Mesodermal cell (in vitro differentiated cells): Measurements from ENCODE around the gene FAM234B. TPM values are rescaled to one million over a fixed set of nuclear protein-coding genes. Genes with fewer than 3 reads are reported as not detected.

ENCODE experiments used
- H3K27ac ChIP-seq: 2 replicates; pipeline ENCODE4 v1.7.0; 2013; ENCODE audit warnings: mild to moderate bottlenecking, low read depth, low read length, moderate library complexity; ENCODE audit not compliant: severe bottlenecking
- H3K36me3 ChIP-seq: 2 replicates; pipeline ENCODE4 v1.7.1; 2013; ENCODE audit warnings: mild to moderate bottlenecking, low read length, moderate library complexity; ENCODE audit not compliant: control insufficient read depth, insufficient read depth
- H3K4me1 ChIP-seq: one replicate; pipeline ENCODE4 v1.7.1; 2013; ENCODE audit warnings: mild to moderate bottlenecking, low read length; ENCODE audit not compliant: insufficient read depth, control insufficient read depth, poor library complexity, severe bottlenecking
- H3K4me3 ChIP-seq: 2 replicates; pipeline ENCODE4 v1.7.0; 2013; ENCODE audit warnings: low read length, control low read depth, mild to moderate bottlenecking; ENCODE audit not compliant: insufficient read depth, poor library complexity, severe bottlenecking; ENCODE audit errors: extremely low read depth
- H3K9me3 ChIP-seq: 2 replicates; pipeline ENCODE4 v1.7.1; 2013; ENCODE audit warnings: mild to moderate bottlenecking, low read length, moderate library complexity; ENCODE audit not compliant: control insufficient read depth
- WGBS, 2 experiments: methylation state at CpG; one replicate each; pipeline ENCODE4 v1.1.5; 2013; ENCODE audit warnings: missing lambda C conversion rate in 2 of 2; ENCODE audit not compliant: insufficient coverage in 2 of 2; 5-methylcytosine and 5-hydroxymethylcytosine counted together
- polyA plus RNA-seq, 2 experiments: library from polyadenylated mRNA; stranded (reverse); fragments of 50-300 nt; gene quantifications; one replicate each; pipeline ENCODE4 v1.2.3, GENCODE V29; 2013

The FAM234B gene
- polyA plus RNA-seq (2013, experiment 1 of 2) = 10.6 TPM
- polyA plus RNA-seq (2013, experiment 2 of 2) = 9.3 TPM

- no peaks in the 10 kb centered on the region for H3K36me3 ChIP-seq
- 3 to 4% methylated on average over 56 to 59 of the region's 74 CpGs for WGBS, 2 experiments
- H3K27ac ChIP-seq = no peak within 1 kb of the TSS
- peaks cover 3% of the 10 kb centered on the region for H3K4me1 ChIP-seq
- no peaks in the 10 kb centered on the region for H3K9me3 ChIP-seq
- H3K4me3 ChIP-seq = peak within 1 kb of the TSS; percentile 76
Measured at GRCh38 chr12:13044002-13044905, at the start of gene FAM234B. FAM234B (plus strand) TSS chr12:13044381; CDS start chr12:13044404, 23 bp downstream.

- Histone ChIP-seq H3K27ac (no peak overlapping the region), H3K9me3 (no peaks in the 10 kb centered on the region), H3K4me3 (no peak overlapping the region), H3K36me3 (no peaks in the 10 kb centered on the region), H3K4me1 (peaks cover 5% of the 10 kb centered on the region)
- no CpG with 5 or more reads among the region's 3 CpGs for WGBS, 2 experiments
Measured at GRCh38 chr12:12995088-12995487, 49.1 kb upstream of the FAM234B start.

GRCh38 chr12:12996209-12996608 lies 48.0 kb upstream of the FAM234B start:
- Histone ChIP-seq H3K4me3 (no peak overlapping the region), H3K4me1 (peaks cover 5% of the 10 kb centered on the region)
- 86 to 97% methylated on average over 2 to 3 of the region's 3 CpGs for WGBS, 2 experiments

GRCh38 chr12:12997156-12997555 lies 47.0 kb upstream of the FAM234B start:
- Histone ChIP-seq H3K36me3 (no peaks in the 10 kb centered on the region), H3K9me3 (no peaks in the 10 kb centered on the region), H3K4me3 (no peak overlapping the region), H3K4me1 (peaks cover 5% of the 10 kb centered on the region), H3K27ac (peak overlapping the region; percentile 26)
- WGBS, 2 experiments = 80 to 100% methylated on average over 1 to 2 of the region's 3 CpGs

More at GRCh38 chr12:12996209-12996608, 48.0 kb upstream of the FAM234B start:
- Histone ChIP-seq H3K36me3 (no peaks in the 10 kb centered on the region), H3K9me3 (no peaks in the 10 kb centered on the region), H3K27ac (no peak overlapping the region)

GRCh38 chr12:12997734-12998133 lies 46.4 kb upstream of the FAM234B start:
- Histone ChIP-seq H3K4me1 (peaks cover 3% of the 10 kb centered on the region), H3K27ac (no peak overlapping the region), H3K9me3 (no peaks in the 10 kb centered on the region), H3K36me3 (no peaks in the 10 kb centered on the region), H3K4me3 (no peak overlapping the region)
- 67% methylated on average over 1 of the region's 2 CpGs; no CpG with 5 or more reads in 1 of the 2 experiments for WGBS, 2 experiments

- Histone ChIP-seq H3K4me3 (no peak overlapping the region), H3K4me1 (peaks cover 3% of the 10 kb centered on the region), H3K9me3 (no peaks in the 10 kb centered on the region), H3K27ac (no peak overlapping the region), H3K36me3 (no peaks in the 10 kb centered on the region)
- WGBS, 2 experiments = 90 to 94% methylated on average over 2 to 4 of the region's 4 CpGs
Measured at GRCh38 chr12:12998248-12998647, 45.9 kb upstream of the FAM234B start.

- no peaks in the 10 kb centered on the region for H3K9me3 ChIP-seq
Measured at GRCh38 chr12:12999271-12999958, 44.8 kb upstream of the FAM234B start.

GRCh38 chr12:12999959-13000615 lies 44.1 kb upstream of the FAM234B start, which contains the start of gene HEBP1:
HEBP1 (minus strand) TSS chr12:13000265; CDS start chr12:13000114, 151 bp downstream.
- 0 to 1% methylated on average over 35 to 57 of the region's 69 CpGs for WGBS, 2 experiments
- Histone ChIP-seq H3K27ac (peak within 1 kb of the TSS; percentile 63), H3K9me3 (no peaks in the 10 kb centered on the region), H3K36me3 (no peaks in the 10 kb centered on the region), H3K4me1 (peaks cover 3% of the 10 kb centered on the region), H3K4me3 (peak within 1 kb of the TSS; percentile 72)

More at GRCh38 chr12:12999271-12999958, 44.8 kb upstream of the FAM234B start:
- Histone ChIP-seq H3K36me3 (no peaks in the 10 kb centered on the region), H3K27ac (no peak overlapping the region), H3K4me1 (peaks cover 3% of the 10 kb centered on the region), H3K4me3 (peak overlapping the region; percentile 72)
- 39 to 60% methylated on average over 14 to 15 of the region's 22 CpGs for WGBS, 2 experiments

- peak overlapping the region; percentile 63 for H3K27ac ChIP-seq
- whole genome bisulfite sequencing, 2 experiments = 1% methylated on average over 15 to 16 of the region's 16 CpGs
- peaks cover 3% of the 10 kb centered on the region for H3K4me1 ChIP-seq
- no peaks in the 10 kb centered on the region for H3K9me3 ChIP-seq
- no peaks in the 10 kb centered on the region for H3K36me3 ChIP-seq
- H3K4me3 ChIP-seq = peak overlapping the region; percentile 72
Measured at GRCh38 chr12:13000616-13000924, 43.6 kb upstream of the FAM234B start.

GRCh38 chr12:13000925-13001774 lies 43.0 kb upstream of the FAM234B start:
- Histone ChIP-seq H3K4me3 (peak overlapping the region; percentile 72), H3K9me3 (no peaks in the 10 kb centered on the region), H3K27ac (peak overlapping the region; percentile 63), H3K36me3 (no peaks in the 10 kb centered on the region), H3K4me1 (peaks cover 3% of the 10 kb centered on the region)
- WGBS, 2 experiments = 2 to 4% methylated on average over 46 to 67 of the region's 82 CpGs
